NCI-H2227 (cell line): Measurements from ENCODE around the gene MLIP.
"Not testable (repeated sequence)": the region's sequence is repeated elsewhere in the genome, so short reads cannot be mapped to it uniquely, and the experiment has no call there.

Experiments
- DNase-seq: peaks from one replicate; lab custom pipeline; 2025; ENCODE audit not compliant: unreplicated experiment; lab: John Stamatoyannopoulos, UW

MLIP gene, protein sequence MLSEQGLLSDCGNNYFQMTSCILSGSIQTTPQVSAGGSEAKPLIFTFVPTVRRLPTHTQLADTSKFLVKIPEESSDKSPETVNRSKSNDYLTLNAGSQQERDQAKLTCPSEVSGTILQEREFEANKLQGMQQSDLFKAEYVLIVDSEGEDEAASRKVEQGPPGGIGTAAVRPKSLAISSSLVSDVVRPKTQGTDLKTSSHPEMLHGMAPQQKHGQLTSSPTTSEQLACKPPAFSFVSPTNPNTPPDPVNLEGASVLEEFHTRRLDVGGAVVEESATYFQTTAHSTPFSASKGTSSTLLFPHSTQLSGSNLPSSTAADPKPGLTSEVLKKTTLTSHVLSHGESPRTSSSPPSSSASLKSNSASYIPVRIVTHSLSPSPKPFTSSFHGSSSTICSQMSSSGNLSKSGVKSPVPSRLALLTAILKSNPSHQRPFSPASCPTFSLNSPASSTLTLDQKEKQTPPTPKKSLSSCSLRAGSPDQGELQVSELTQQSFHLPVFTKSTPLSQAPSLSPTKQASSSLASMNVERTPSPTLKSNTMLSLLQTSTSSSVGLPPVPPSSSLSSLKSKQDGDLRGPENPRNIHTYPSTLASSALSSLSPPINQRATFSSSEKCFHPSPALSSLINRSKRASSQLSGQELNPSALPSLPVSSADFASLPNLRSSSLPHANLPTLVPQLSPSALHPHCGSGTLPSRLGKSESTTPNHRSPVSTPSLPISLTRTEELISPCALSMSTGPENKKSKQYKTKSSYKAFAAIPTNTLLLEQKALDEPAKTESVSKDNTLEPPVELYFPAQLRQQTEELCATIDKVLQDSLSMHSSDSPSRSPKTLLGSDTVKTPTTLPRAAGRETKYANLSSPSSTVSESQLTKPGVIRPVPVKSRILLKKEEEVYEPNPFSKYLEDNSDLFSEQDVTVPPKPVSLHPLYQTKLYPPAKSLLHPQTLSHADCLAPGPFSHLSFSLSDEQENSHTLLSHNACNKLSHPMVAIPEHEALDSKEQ

DNA sequence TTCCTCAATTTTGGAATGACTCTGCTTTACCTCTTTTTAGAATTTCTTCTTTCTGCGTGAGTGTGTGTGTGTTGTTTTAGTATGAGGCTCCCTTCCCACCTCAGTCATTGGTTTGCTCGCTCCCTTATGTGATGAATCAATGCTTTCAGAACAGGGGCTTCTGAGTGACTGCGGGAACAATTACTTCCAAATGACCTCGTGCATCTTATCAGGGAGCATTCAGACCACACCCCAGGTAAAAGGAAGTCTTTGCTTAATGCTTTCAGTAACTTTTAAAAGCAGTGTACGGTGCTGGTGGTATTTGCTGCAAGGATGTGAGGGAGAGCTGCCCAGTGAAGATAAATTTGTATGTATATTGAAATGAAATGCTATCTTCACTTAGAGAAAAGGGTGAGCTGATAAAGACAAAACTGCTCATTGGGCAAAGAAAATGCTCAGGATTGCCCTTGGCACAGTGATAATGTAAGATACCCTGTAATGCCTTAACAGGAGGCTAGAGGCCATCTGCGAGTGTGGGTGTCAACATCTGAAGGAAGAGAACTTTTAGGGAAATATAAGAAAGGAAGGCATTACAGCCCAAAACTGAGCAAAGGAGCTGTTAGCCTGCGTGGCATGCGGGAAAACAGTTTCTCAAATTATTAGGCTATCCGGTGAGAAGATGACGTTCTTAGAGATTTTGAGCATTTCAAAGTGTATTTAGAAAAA lies at the start of gene MLIP:
MLIP (plus strand) TSS at position 103 of the 705 bp plus-strand sequence; CDS start at position 140, 37 bp downstream.
- DNase-seq = no peak

DNA sequence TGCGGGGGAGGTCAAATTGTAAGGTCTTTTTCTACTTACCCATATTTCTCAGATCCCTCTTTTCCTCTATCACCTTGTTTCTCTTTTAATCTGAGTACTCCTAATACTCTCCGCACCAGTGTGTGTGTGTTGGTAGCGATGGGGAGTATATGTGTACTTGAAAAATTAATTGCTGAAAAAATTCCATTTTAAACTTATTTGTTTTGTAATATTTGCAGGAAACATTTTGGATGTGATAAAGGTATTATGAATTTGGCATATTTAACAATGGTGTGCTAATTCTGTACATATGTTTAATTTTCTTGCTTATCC lies 48.1 kb upstream of the MLIP start:
- DNase-seq = no peak

DNA sequence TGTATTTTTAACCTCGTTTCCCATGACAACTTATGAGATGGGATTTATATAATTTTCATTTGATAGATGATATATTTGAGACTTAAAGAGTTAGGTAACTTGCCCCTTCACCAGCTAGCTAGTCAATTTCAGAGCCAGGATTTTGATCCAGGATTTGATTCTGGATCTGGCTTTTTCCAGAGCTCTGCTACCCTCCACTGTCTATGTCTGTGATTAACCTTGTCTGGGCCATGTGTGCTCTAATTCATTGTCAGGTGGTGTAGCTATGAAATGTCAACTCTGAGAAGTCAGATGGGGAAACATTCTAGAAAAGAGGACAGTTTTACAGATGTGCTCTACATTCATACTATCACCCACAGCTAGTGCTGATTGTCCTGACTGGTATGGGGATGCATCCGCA lies 42.5 kb upstream of the MLIP start:
- no peak for DNase-seq

DNA sequence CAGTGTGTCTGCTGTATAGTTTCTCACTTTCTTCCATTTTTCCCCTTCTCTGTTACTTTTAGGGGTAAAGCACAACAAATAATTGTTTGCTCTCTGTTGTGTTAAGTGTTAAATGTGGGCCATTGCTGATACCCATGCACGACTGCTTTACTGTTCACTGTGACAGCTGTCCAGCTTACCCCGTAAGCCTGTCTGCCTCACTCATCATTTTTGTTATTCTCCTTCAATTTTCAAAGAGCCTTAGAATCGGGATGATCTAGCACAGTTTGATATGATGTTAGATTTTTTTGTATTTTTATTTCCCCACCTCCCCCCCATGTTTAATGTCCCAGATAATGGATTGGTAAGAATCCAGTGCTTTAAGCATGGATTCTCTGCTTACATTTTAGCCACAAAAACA lies 41.2 kb upstream of the MLIP start:
- DNase-seq = no peak

DNA sequence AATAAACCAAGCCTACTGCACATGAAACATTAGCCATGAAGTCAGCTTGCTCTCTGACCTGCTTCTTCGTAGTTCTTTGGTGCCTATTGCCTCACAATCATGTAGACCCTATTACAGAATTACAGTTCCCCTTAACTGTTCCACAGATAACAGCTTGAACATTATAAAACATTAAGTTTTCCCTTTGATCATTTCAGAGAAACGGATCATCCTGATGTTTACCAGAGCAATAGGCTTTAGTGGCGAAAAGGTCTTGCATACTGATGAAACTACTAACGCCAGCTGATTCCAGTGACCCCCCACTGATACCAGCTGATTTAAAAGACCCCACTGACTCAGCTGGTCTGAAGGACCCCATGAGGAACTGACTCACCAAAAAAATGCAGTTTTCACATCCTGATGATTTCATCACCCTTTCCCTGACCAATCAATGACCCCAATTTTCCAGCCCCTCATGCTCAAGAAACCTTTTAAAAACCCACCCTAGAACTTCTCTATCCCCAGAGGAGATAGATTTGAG lies 39.4 kb upstream of the MLIP start:
- no peak for DNase-seq

DNA sequence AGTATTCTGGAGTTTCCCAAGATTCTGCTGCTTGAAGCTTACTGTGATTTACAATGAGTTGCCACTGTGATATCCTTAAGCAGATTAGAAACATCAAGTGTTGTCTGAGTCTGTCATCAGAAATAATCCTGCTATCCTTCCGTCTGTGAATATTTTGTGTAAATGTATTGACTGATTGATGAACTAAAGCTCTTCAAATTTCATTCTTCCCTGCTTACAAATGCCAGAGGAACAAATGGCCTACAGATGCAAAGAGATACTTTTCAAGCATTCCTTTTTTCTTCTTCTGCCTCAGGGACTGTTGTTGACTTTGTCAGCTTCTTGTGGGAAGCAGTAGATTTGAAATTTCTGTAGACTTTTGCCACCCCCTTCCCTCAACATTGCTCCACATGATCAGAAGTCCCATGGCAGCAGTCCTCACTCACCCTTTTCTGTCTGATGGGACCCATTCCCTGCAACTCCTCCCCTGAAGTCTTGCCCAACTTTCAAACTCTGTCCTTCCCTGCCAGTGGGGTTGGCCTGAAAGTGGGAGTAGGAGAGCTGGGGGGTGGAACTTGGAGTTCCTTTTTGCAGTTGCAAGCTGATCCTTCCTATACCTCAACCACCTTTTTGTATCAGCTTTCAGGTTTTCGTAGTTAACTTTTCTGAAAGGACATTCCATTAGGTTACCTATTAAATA lies 38.5 kb upstream of the MLIP start:
- DNase-seq = no peak

DNA sequence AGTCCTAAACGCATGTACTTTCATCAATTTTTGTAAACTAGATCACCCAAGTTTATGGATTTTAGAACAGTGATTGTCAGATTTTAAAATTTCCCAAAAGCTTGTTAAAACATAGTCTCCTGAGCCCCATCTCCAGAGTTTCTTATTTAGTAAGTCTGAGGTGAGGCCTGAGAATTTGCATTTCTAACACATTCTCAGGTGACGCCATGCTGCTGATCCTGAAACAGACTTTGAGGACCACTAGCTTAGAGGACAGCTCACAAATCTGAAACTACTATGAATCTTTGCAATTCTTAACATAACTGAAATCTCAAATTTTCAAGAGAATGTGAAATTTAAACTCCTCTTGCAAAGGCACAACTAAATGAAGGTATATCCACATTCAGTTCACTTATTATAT lies 37.8 kb upstream of the MLIP start:
- DNase-seq = no peak

DNA sequence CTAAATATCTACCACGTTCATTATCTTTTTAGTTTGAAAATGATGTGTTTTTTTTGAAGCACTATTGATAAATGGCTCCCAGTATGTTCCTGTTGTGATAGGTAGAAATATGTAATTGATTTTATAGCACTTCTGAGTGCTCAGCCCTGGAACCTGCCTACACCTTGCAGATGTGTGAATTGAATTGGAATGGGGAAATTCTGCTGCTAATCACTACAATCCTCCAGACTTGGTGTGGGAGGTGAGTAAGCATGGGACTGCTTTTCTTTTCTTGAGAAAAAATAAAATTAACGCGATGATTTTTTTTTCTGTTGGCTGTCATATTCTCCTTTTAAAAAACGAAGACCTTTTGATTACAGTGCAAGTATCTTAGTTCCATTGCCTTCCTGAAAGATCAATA lies 37.1 kb upstream of the MLIP start:
- DNase-seq = no peak

DNA sequence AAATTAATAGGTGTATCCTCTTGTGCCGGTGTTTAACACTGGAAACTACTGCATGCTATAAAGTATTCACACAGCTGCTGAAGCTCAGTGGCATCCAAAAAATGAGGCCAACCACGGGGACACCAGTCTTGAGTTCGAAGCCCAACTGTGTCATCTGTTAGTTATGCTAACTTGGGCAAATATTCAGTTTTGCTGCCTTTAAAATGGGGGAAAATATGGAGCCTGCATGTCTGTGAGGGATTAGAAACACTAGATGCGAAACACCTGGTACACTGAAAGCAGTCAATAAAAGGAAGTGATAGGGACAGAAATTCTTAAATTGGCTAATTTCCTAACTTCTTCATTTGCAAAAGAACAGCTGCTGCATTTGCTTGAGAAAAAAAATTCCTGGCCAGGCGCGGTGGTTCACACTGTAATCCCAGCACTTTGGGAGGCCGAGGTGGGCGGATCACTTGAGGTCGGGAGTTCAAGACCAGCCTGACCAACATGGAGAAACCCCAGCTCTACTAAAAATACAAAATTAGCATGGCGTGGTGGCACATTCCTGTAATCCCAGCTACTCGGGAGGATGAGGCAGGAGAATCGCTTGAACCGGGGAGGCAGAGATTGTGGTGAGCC lies 36.6 kb upstream of the MLIP start:
- no peak for DNase-seq

DNA sequence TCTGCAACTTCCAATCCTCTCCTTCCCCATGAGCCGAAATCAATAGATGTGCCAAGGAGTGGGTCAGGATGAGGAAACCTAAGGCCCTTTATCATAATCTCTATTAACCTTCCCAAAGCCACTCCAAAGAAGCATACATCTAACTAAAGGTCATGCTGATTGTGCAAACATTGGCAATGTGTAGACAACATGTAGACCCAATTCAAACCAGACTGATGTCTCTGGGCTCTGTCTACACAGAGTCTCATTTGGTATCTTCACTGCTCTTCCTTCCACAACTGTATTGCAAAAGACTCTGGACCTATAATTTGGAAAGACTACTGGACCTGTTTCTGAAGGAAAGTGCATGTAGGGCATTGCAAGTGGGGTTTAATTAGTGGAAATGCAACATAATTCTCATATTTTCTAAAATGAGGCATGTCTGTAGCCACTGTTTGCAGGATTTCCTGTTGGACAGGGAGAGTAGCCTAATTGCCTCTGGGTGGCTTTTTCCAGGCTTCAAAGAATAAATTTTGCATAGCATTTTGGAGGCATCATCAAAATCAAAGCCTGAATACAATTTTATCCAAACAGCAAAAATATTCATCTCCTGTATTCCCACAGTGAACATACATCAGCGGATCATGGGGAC lies 35.0 kb upstream of the MLIP start:
- no peak for DNase-seq

DNA sequence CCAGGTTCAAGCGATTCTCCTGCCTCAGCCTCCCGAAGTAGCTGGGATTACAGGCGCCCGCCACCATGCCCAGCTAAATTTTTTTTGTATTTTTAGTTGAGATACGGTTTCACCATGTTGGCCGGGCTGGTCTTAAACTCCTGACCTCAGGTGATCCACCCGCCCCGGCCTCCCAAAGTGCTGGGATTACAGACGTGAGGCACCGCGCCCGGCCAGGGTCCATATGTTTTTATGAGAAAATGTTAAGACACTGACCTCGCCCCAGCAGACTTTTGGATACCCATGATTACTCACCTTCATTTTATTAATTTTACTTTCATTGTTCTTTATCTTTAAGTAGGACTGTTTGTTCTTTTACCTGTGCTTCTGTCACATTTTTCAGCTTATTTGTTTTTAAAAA lies 29.7 kb upstream of the MLIP start:
- DNase-seq = not testable (repeated sequence)

DNA sequence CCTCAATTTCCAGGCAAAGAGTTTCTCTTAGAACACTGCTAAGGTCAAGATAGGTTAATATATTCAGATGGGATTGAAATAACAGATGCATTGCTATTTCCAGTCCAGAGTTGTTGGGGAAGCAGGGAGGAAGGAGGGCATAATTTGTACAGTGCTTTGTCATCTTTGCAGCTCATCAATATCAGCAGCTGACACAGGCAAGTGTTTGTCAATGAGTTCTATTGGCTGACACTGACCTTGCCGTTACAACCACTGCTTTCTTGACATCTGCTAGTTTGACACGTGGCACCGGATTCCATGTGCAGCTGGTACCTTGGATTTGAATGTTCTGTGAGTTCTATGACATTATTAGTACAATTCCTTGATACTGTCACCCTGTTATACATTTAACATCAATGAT lies 28.0 kb upstream of the MLIP start:
- DNase-seq = no peak

DNA sequence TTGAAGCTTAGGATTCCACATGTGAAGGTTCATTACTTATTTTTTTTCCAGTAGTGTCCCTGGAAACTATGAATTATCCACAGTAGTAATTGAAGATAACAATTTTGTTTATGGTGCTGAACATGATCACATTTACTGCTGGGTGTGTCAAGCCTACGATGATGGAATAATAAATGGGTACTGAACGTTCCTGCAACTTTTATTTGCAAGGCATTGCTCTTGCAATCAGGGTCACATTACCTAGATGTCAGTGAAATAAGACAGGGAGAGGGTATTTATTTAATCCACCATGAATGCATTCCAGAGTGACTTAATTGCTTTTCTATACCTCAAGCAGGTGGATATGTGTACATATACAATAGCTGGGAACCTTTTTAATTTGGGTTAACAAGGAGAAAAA lies 27.0 kb upstream of the MLIP start:
- no peak for DNase-seq

DNA sequence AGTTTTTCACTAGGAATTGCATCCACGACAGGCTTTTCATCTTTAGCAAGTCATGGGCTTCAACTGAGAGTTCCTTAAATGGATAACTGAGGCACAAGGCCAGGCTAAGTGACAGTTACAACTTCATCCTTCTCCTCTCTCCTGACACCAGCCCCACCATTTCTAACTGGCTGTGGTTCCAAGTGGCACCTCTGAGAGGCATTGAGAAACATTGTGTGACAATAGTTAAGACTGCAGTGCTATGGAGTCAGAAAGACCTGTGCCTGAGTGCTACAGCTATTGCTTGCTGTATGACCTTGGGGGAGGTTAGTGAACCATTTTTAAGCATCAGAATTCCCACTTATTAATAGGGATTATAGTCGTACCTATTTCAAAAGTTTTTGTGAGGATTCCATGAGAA lies 26.2 kb upstream of the MLIP start:
- DNase-seq = no peak

DNA sequence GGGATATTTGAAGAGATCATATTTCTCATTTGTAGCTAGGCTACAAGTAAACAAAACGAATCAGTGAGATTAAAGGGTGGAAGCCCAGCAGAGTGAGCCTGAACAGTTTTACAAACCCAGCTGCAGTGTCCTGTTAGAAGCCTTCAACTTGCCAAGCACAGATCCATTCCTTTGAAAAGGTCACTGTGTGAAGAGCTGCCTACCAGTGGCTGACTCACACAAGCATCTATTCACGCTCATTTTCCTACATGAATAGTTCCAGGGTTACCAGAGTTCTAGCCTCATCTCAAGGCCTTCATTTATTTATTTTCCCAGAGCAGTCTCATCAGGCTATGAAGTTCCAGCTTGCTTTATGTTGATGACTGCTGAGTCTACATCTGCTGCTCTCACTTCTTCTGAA lies 25.7 kb upstream of the MLIP start:
- no peak for DNase-seq

DNA sequence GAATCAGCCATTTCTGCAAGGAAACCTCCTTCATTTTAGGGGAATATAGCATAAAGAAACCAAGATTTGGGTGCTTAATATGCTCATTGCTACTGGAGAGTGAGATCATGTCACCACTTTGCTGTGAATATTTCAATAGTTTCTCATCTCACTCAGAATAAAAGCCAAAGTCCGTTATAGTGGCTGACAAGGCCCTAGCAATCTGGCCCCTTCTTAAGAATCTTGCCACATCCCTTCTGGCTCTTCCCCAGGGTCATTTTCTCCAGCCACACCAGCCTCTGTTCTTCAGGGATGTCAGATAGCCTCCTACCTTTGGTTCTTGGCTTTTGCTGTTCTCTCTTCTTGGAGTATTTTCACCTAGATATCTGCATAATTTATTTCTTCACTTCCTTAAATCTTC lies 24.8 kb upstream of the MLIP start:
- no peak for DNase-seq

DNA sequence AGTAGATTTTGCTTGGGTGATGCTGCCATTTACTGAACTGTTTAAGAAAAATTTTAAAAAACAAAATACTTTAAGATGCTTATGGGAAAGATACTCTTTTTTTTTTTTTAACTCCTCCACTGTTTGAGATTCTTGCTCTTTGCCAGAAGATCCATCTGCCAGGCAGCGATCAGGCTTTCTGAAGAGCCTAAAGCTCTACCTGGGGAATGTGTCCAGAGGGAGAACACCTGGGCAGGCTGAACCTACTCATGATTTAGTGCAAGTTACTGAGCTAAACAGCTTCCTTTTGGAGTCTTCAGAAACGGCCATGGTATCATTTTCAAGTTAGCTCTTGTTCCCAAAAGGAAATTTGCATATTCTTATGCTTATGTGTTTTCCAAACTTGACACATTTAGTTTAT lies 23.5 kb upstream of the MLIP start:
- DNase-seq = no peak

DNA sequence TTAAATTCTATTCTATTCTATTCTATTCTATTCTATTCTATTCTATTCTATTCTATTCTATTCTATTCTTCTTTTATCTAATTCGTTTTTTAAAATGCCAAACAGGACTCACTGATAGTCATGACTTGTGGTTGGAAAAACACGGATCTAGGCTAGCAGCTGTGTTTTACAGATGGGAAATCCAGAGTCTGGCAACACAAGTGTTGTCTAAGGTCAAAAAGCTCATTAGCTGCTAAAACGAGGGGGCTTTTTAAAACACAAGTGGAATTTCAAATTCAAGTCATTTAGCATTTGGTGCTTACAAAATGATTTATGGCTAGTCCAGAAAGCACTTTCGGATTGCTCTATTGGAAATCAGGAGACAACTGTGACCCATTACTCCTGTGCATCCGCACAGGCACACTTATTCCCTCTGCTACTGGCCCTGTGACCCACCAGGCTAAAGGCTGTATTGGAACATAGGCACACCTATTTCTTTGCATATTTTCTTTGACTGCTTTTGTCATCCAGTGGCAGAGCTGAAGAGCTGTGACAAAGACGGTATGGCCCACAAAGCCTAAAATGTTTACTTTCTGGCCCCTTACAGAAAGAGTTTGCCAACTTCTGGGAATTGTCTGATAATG lies 17.8 kb upstream of the MLIP start:
- DNase-seq = no peak

DNA sequence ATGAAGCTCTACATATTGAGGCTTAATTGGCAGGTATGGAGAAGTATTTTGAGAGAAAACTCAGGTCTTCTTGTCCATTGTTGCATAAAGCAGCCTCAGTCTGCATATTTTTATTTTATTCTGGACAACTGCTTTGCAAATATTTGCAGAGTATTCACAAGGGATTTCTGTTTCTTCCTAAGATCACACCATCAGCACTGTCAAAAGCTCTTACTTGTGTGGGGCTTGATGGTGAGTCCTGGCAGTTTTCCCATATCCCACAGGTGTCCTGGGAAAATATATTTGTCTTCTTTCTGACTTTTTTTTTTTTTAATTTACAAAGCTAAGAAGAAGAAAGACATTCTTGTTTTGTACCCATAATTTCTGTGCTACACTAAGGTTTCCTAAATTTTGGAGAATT lies 16.9 kb upstream of the MLIP start:
- DNase-seq = no peak

DNA sequence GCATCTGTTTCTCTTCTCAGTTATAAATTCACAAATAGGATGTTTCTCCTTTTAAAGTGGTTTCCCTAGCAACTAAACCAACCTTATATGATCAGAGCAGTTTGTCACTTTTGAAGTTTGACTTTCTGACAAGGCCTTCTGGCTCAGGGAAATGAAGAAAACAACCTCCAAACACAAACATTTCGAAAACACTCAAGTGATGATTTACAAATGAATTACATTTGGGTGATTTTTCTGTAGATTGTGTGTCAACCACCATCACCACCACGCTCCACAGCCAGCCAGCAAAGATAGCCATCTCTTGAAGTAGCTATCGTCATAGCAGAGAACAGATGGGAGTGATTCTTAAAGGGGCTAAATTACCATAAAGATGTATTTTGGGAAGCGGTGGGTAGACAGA lies 16.5 kb upstream of the MLIP start:
- DNase-seq = no peak
